Measurements from ENCODE around the gene GORAB. TPM values are rescaled to one million over a fixed set of nuclear protein-coding genes. Genes with fewer than 3 reads are reported as not detected.

GORAB gene
- total and polyA plus RNA-seq, 8 donors: 3.5 to 148 (median 6.5) TPM

DNA sequence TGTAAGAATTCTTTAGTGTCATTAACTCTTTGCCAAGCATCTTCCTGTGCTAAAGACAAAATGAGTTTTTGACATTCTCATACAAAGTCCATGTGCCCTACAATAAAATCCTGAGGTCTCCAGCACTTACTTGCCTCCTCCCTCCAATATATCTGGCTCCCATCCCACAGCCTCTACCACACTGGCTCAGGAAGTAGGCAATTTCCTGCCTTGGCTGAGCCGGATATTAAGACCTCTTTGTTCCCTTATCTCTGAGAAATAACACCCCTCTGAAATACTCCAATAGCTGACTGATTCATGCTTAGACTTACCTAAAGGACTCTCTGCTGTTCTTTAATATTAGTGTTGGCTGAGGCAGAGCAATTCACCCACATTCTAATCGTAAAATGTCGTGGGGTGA is 37.6 kb upstream of the GORAB start:
- Histone ChIP-seq H3K36me3 (no peaks in the 10 kb centered on the region), H3K27me3 (no peaks in the 10 kb centered on the region), H3K4me1 (no peaks in the 10 kb centered on the region), H3K4me3 (no peak overlapping the region), H3K27ac (no peak overlapping the region), H3K9me3 (no peaks in the 10 kb centered on the region)
- intact Hi-C loops (cut with DNase I; ENCODE audit: low total_unique reads): no loop called here
- TF ChIP-seq POLR2A (IDR thresholded peaks at IDR 0.05) (no peak), POLR2AphosphoS5 (IDR thresholded peaks at IDR 0.05) (no peak), EP300 (IDR thresholded peaks at IDR 0.05) (no peak)
- TF ChIP-seq, protein P1, sequence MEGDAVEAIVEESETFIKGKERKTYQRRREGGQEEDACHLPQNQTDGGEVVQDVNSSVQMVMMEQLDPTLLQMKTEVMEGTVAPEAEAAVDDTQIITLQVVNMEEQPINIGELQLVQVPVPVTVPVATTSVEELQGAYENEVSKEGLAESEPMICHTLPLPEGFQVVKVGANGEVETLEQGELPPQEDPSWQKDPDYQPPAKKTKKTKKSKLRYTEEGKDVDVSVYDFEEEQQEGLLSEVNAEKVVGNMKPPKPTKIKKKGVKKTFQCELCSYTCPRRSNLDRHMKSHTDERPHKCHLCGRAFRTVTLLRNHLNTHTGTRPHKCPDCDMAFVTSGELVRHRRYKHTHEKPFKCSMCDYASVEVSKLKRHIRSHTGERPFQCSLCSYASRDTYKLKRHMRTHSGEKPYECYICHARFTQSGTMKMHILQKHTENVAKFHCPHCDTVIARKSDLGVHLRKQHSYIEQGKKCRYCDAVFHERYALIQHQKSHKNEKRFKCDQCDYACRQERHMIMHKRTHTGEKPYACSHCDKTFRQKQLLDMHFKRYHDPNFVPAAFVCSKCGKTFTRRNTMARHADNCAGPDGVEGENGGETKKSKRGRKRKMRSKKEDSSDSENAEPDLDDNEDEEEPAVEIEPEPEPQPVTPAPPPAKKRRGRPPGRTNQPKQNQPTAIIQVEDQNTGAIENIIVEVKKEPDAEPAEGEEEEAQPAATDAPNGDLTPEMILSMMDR (IDR thresholded peaks at IDR 0.05): no peak
- 8 to 28% (median 14%) methylated on average over 3 of the region's 3 CpGs for WGBS, 5 donors
- peak in 1 of 2 donors; percentile 51 for DNase-seq

DNA sequence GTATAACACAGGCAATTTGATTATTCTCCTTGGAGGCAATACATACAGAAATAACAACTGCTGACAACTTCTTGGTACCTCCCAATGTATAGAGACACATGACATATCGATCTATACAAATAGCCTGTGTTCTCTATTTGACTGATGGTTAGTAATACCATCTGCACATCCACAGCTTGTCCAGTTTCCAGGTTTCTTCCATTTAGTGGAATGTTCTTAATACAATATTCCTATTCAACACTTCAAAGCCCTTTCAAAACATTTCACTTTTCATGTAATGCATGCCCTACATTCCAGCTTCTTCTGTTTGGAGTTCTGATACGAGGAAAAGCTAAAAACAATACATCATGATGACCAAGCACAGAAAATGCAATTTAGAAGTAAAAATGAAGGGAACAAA is 37.0 kb upstream of the GORAB start:
- no peak for DNase-seq
- intact Hi-C loops (cut with DNase I; ENCODE audit: low total_unique reads): no loop called here
- Histone ChIP-seq H3K4me1 (no peaks in the 10 kb centered on the region), H3K4me3 (no peak overlapping the region), H3K9me3 (no peaks in the 10 kb centered on the region), H3K27ac (no peak overlapping the region), H3K27me3 (no peaks in the 10 kb centered on the region), H3K36me3 (no peaks in the 10 kb centered on the region)
- WGBS, 5 donors: 42 to 68% (median 60%) methylated on average over 2 of the region's 2 CpGs
- TF ChIP-seq EP300 (IDR thresholded peaks at IDR 0.05): no peak

DNA sequence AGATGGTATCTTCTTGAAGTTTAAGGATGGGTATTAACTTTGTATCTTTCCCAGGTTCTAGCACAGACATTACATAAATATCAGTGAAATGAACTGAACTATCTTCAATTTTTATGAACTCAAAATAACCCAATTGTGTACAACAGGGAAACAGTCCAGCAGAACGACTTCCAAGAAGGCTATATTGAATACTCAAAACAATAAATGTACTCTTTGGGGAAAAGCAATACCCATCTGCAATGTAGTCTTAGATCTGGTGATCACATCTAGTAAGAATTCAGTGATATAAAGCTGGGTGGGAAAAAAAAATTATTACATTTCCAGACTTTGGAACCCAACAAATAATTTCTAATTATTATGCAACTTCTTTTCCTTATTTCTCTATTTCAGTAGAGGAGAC is 33.1 kb upstream of the GORAB start:
- no peak for TF ChIP-seq POLR2A (IDR thresholded peaks at IDR 0.05)
- TF ChIP-seq, protein P1 (IDR thresholded peaks at IDR 0.05): no peak
- no peak for TF ChIP-seq EP300 (IDR thresholded peaks at IDR 0.05)
- TF ChIP-seq POLR2AphosphoS5 (IDR thresholded peaks at IDR 0.05): no peak
- 31 to 47% (median 39%) methylated on average over 1 of the region's 1 CpG for WGBS, 5 donors
- Histone ChIP-seq H3K4me3 (no peak overlapping the region), H3K9me3 (no peaks in the 10 kb centered on the region), H3K4me1 (no peaks in the 10 kb centered on the region), H3K36me3 (no peaks in the 10 kb centered on the region), H3K27ac (no peak overlapping the region), H3K27me3 (no peaks in the 10 kb centered on the region)
- intact Hi-C loops (cut with DNase I; ENCODE audit: low total_unique reads): no loop called here
- DNase-seq: peak in 1 of 2 donors; percentile 26

- WGBS, 5 donors: 13 to 44% (median 27%) methylated on average over 1 of the region's 1 CpG
- intact Hi-C loops (cut with DNase I; ENCODE audit: low total_unique reads): no loop called here
- Histone ChIP-seq H3K4me1 (no peaks in the 10 kb centered on the region), H3K27me3 (no peaks in the 10 kb centered on the region), H3K9me3 (no peaks in the 10 kb centered on the region), H3K27ac (no peak overlapping the region), H3K36me3 (no peaks in the 10 kb centered on the region), H3K4me3 (no peak overlapping the region)
- TF ChIP-seq, protein P1 (IDR thresholded peaks at IDR 0.05): no peak
- TF ChIP-seq EP300 (IDR thresholded peaks at IDR 0.05): no peak
- no peak for TF ChIP-seq POLR2A (IDR thresholded peaks at IDR 0.05)
- TF ChIP-seq POLR2AphosphoS5 (IDR thresholded peaks at IDR 0.05): no peak
- DNase-seq: no peak
Observed at GRCh38 chr1:170503665-170504064, 28.3 kb upstream of the GORAB start.

GRCh38 chr1:170510163-170510562 is 21.8 kb upstream of the GORAB start:
- no peak for DNase-seq
- 71 to 82% (median 74%) methylated on average over 1 of the region's 1 CpG for WGBS, 5 donors
- no peaks in the 10 kb centered on the region for H3K36me3 ChIP-seq

More at GRCh38 chr1:170510163-170510562, 21.8 kb upstream of the GORAB start:
- Histone ChIP-seq H3K4me3 (no peak overlapping the region), H3K4me1 (no peaks in the 10 kb centered on the region), H3K27ac (no peak overlapping the region), H3K27me3 (no peaks in the 10 kb centered on the region), H3K9me3 (no peaks in the 10 kb centered on the region)
- TF ChIP-seq EP300 (IDR thresholded peaks at IDR 0.05) (no peak), POLR2A (IDR thresholded peaks at IDR 0.05) (no peak), POLR2AphosphoS5 (IDR thresholded peaks at IDR 0.05) (no peak)
- TF ChIP-seq, protein P1 (IDR thresholded peaks at IDR 0.05): no peak
- intact Hi-C loops (cut with DNase I; ENCODE audit: low total_unique reads): no loop called here
